ENCODE data around the gene CD209.

The CD209 gene

GRCh38 chr19:7718668-7719067, 28.7 kb downstream of the CD209 start:
- TF ChIP-seq RAD21 (IDR thresholded peaks at IDR 0.05; ENCODE audit: low read depth) (no peak), NFIC (IDR thresholded peaks at IDR 0.05) (no peak), CEBPB (IDR thresholded peaks at IDR 0.05) (no peak), CREB1 (IDR thresholded peaks at IDR 0.05; ENCODE audit: low read depth) (no peak), REST (IDR thresholded peaks at IDR 0.05; ENCODE audit: low read depth) (no peak), TAF1 (IDR thresholded peaks at IDR 0.05; ENCODE audit: low read depth) (no peak), TCF12 (IDR thresholded peaks at IDR 0.05; ENCODE audit: low read depth) (no peak), USF1 (IDR thresholded peaks at IDR 0.05) (no peak), YY1 (IDR thresholded peaks at IDR 0.05; ENCODE audit: low read depth) (no peak), TEAD4 (IDR thresholded peaks at IDR 0.05) (no peak), EGR1 (IDR thresholded peaks at IDR 0.05) (no peak), ZBTB7A (IDR thresholded peaks at IDR 0.05; ENCODE audit: low read depth) (no peak), EP300 (IDR thresholded peaks at IDR 0.05; ENCODE audit: borderline replicate concordance) (no peak)

GRCh38 chr19:7716762-7717161, 30.6 kb downstream of the CD209 start:
- TF ChIP-seq TEAD4 (IDR thresholded peaks at IDR 0.05): no peak
- no peak for TF ChIP-seq TAF1 (IDR thresholded peaks at IDR 0.05; ENCODE audit: low read depth)
- no peak for TF ChIP-seq NFIC (IDR thresholded peaks at IDR 0.05)
- TF ChIP-seq YY1 (IDR thresholded peaks at IDR 0.05; ENCODE audit: low read depth): no peak
- TF ChIP-seq CEBPB (IDR thresholded peaks at IDR 0.05): no peak
- no peak for TF ChIP-seq EP300 (IDR thresholded peaks at IDR 0.05; ENCODE audit: borderline replicate concordance)
- no peak for TF ChIP-seq MAX (IDR thresholded peaks at IDR 0.05)
- no peak for TF ChIP-seq FOXM1 (IDR thresholded peaks at IDR 0.05; ENCODE audit: borderline replicate concordance, low read depth)
- TF ChIP-seq TCF12 (IDR thresholded peaks at IDR 0.05; ENCODE audit: low read depth): no peak

- TF ChIP-seq ZBTB7A (IDR thresholded peaks at IDR 0.05; ENCODE audit: low read depth) (no peak), MAX (IDR thresholded peaks at IDR 0.05) (no peak), CEBPB (IDR thresholded peaks at IDR 0.05) (no peak), YY1 (IDR thresholded peaks at IDR 0.05; ENCODE audit: low read depth) (no peak), REST (IDR thresholded peaks at IDR 0.05; ENCODE audit: low read depth) (no peak), TAF1 (IDR thresholded peaks at IDR 0.05; ENCODE audit: low read depth) (no peak), TCF12 (IDR thresholded peaks at IDR 0.05; ENCODE audit: low read depth) (no peak), TEAD4 (IDR thresholded peaks at IDR 0.05) (no peak), FOXM1 (IDR thresholded peaks at IDR 0.05; ENCODE audit: borderline replicate concordance, low read depth) (no peak), EP300 (IDR thresholded peaks at IDR 0.05; ENCODE audit: borderline replicate concordance) (no peak), USF1 (IDR thresholded peaks at IDR 0.05) (no peak)
These were observed 31.7 kb downstream of the CD209 start for GRCh38 chr19:7715671-7716070.

- TF ChIP-seq MAX (IDR thresholded peaks at IDR 0.05) (no peak), RAD21 (IDR thresholded peaks at IDR 0.05; ENCODE audit: low read depth) (no peak), TCF12 (IDR thresholded peaks at IDR 0.05; ENCODE audit: low read depth) (no peak), TAF1 (IDR thresholded peaks at IDR 0.05; ENCODE audit: low read depth) (no peak), YY1 (IDR thresholded peaks at IDR 0.05; ENCODE audit: low read depth) (no peak), CEBPB (IDR thresholded peaks at IDR 0.05) (no peak), EGR1 (IDR thresholded peaks at IDR 0.05) (no peak), TEAD4 (IDR thresholded peaks at IDR 0.05) (no peak), EP300 (IDR thresholded peaks at IDR 0.05; ENCODE audit: borderline replicate concordance) (no peak), USF1 (IDR thresholded peaks at IDR 0.05) (no peak), CREB1 (IDR thresholded peaks at IDR 0.05; ENCODE audit: low read depth) (no peak), NFIC (IDR thresholded peaks at IDR 0.05) (no peak)
These were observed 36.7 kb downstream of the CD209 start for GRCh38 chr19:7710616-7711015.

- TF ChIP-seq TAF1 (IDR thresholded peaks at IDR 0.05; ENCODE audit: low read depth) (no peak), RAD21 (IDR thresholded peaks at IDR 0.05; ENCODE audit: low read depth) (no peak), EGR1 (IDR thresholded peaks at IDR 0.05) (no peak), MAX (IDR thresholded peaks at IDR 0.05) (no peak), NFIC (IDR thresholded peaks at IDR 0.05) (no peak), REST (IDR thresholded peaks at IDR 0.05; ENCODE audit: low read depth) (no peak), YY1 (IDR thresholded peaks at IDR 0.05; ENCODE audit: low read depth) (no peak), TCF12 (IDR thresholded peaks at IDR 0.05; ENCODE audit: low read depth) (no peak), FOXM1 (IDR thresholded peaks at IDR 0.05; ENCODE audit: borderline replicate concordance, low read depth) (no peak), CEBPB (IDR thresholded peaks at IDR 0.05) (no peak), ZBTB7A (IDR thresholded peaks at IDR 0.05; ENCODE audit: low read depth) (no peak)
These were observed 37.3 kb downstream of the CD209 start for GRCh38 chr19:7709932-7710460.

All from Ishikawa (cell line).